Measurements from ENCODE around the gene PPP1R27.

PPP1R27 gene

GRCh38 chr17:81860756-81861568 is 26.1 kb upstream of the PPP1R27 start:
- DNase-seq (ENCODE audit: low read depth in 2 of 2), result peak; percentile 97 to 99

GRCh38 chr17:81859906-81860755 is 25.3 kb upstream of the PPP1R27 start, which contains the start of gene P4HB:
TSS of gene P4HB (minus strand) at chr17:81860535. CDS start at chr17:81860471, 64 bp downstream.
- peak in 1 of 2 donors; percentile 97 for DNase-seq (ENCODE audit: low read depth in 2 of 2)

- no peak for DNase-seq (ENCODE audit: low read depth in 2 of 2)
Observed at GRCh38 chr17:81858967-81859905, 24.4 kb upstream of the PPP1R27 start.

- no peak for DNase-seq (ENCODE audit: low read depth in 2 of 2)
Observed at GRCh38 chr17:81858170-81858966, 23.5 kb upstream of the PPP1R27 start.

- DNase-seq (ENCODE audit: low read depth in 2 of 2), result no peak
Observed at GRCh38 chr17:81854974-81855774, 20.3 kb upstream of the PPP1R27 start.

- no peak for DNase-seq (ENCODE audit: low read depth in 2 of 2)
Observed at GRCh38 chr17:81852237-81852636, 17.4 kb upstream of the PPP1R27 start.

- no peak for DNase-seq (ENCODE audit: low read depth in 2 of 2)
Observed at GRCh38 chr17:81851423-81851822, 16.6 kb upstream of the PPP1R27 start.

- no peak for DNase-seq (ENCODE audit: low read depth in 2 of 2)
Observed at GRCh38 chr17:81849457-81849856, 14.6 kb upstream of the PPP1R27 start.

GRCh38 chr17:81846743-81847689 is 12.2 kb upstream of the PPP1R27 start:
- no peak for DNase-seq (ENCODE audit: low read depth in 2 of 2)

- no peak for DNase-seq (ENCODE audit: low read depth in 2 of 2)
Observed at GRCh38 chr17:81845881-81846742, 11.3 kb upstream of the PPP1R27 start.

- DNase-seq (ENCODE audit: low read depth in 2 of 2), result no peak
Observed at GRCh38 chr17:81845361-81845760, 10.5 kb upstream of the PPP1R27 start.

- no peak for DNase-seq (ENCODE audit: low read depth in 2 of 2)
Observed at GRCh38 chr17:81844887-81845286, 10.0 kb upstream of the PPP1R27 start.

GRCh38 chr17:81844327-81844851 is 9.5 kb upstream of the PPP1R27 start:
- DNase-seq (ENCODE audit: low read depth in 2 of 2), result no peak

- DNase-seq (ENCODE audit: low read depth in 2 of 2), result no peak
Observed at GRCh38 chr17:81843713-81844326, 9.0 kb upstream of the PPP1R27 start.

- DNase-seq (ENCODE audit: low read depth in 2 of 2), result no peak
Observed at GRCh38 chr17:81842725-81843504, 8.1 kb upstream of the PPP1R27 start.

- no peak for DNase-seq (ENCODE audit: low read depth in 2 of 2)
Observed at GRCh38 chr17:81842378-81842724, 7.5 kb upstream of the PPP1R27 start.
